GM18909 (cell line): ENCODE results near the gene PSG2.
"Not testable (repeated sequence)": the region's sequence is repeated elsewhere in the genome, so short reads cannot be mapped to it uniquely, and the experiment has no call there.

Source experiments
- ATAC-seq: cut with Tn5 transposase; IDR thresholded peaks from one replicate; pipeline ENCODE4 v1.9.1; 2021; ENCODE audit warnings: mild to moderate bottlenecking; ENCODE audit not compliant: unreplicated experiment, poor library complexity

Gene PSG2

DNA sequence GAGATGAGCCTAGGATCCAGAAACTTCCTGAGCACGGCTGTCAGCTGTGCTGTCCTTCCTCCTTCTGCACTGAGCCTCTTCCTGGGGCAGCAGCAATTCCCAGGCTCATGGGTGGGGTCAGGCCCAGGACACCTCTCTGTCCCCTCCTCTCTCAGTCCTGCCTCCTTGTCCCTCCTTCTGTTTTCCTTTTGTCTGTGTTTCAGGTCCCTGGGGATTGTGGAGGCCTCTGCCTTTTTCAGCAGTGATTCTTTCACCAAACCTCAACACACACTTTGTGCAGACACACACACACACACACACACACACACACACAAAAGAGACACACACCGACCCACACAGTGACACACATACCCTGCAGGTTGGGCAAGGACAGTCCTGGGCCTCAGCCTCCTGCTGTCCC lies at the start of gene PSG2:
Gene PSG2, minus strand, starts transcription at position 101 of the 400 bp plus-strand sequence. CDS start 132 bp downstream, outside the sequence.
- not testable (repeated sequence) for ATAC-seq

DNA sequence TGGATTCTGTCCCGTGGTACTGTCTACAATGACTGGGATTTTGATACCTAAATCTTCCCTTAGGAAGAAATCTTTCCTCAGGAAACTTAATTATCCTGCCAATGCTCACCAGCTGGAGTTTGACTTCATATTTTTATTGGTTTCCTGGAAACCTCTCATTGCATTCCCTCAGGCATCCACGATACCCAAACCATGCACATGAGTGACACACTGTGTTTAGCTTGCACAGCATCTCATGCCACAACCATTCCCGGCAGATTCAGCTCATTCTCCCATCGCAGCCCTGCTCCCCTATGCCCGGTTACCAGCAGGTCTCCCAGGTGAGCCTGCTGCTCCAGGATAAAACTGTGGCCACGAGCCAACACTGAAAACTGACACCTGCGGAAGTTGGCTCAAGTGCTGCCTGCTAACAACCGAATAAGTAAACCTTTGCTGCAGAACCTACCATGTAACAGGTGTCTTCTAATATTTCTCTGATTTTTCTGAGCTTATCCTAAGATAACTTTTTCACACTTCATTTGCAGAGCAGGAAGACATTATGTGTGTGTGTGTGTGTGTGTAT lies 48.9 kb upstream of the PSG2 start:
- ATAC-seq = not testable (repeated sequence)

DNA sequence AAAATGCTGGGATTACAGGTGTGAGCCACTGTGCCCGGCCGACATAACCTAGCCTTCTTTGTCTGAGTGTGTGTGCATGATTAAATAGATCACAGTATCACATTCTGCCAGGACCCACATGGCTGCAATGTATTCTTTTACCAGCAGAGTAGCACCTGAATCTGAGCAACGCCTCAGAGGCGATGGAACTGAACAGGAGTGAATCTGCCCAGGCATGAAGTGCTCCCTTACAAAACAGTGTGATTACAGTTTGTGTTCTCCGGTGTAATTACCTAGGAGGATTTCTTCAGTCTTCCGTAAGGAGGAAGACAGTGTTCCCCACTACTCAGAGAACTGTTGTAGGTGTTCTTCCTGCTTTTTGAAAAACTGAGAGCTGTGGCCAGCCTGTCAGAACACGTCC lies 46.7 kb upstream of the PSG2 start:
- not testable (repeated sequence) for ATAC-seq

DNA sequence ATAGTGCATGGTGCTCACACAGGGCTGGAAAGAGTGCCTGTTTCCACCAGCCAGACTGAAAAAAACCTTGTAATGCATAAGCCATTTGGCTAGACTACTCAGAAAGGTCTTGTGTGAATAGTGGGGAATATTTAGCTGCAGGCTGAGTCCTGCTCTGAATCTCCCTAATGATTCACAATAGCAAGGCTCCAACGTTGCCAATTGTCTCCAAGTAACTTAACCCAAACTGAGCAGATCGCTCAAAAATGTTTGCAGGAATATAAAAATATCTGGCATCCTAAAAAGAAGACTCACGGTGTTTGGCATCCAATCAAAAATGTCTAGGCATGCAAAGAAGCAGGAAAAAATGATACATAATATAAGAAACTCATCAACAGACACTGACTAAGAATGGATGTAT lies 44.8 kb upstream of the PSG2 start:
- ATAC-seq = not testable (repeated sequence)

DNA sequence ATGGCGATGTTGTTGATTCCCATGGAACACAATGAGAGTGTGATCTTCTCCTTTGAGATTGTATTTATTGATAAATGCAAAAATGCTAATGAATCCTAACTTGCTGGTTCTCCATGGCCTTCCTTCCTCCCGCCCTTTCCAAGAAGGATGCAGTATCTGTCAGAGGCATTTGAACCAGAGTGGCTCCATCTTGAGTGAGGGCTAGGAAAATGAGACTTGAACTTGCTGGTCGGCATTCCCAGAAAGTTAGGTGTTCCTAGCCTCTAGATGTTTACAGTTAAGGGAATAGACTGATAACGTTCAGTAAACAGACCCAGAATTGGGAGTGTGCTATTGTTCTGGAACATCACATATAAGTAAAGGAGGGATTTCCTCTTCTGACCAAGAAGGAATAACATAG lies 44.2 kb upstream of the PSG2 start:
- no peak for ATAC-seq

DNA sequence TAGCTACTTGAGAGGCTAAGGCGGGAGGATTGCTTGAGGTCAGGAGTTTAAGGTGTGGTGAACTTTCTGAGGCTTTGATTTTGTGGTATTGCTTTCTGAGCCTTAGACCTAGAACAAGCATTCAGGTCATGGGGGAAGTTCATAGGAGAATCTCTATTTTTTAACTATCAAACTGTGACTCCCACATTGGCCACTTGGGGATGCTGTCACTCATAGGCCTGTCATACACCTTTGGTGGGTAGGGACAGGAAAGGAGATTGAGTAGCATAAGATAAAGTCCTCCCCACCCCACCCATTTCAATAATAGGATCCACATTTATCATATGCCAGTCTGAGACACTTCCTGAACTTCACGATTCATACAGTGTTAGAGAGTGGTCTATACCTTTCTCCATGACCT lies 41.9 kb upstream of the PSG2 start:
- ATAC-seq = no peak

DNA sequence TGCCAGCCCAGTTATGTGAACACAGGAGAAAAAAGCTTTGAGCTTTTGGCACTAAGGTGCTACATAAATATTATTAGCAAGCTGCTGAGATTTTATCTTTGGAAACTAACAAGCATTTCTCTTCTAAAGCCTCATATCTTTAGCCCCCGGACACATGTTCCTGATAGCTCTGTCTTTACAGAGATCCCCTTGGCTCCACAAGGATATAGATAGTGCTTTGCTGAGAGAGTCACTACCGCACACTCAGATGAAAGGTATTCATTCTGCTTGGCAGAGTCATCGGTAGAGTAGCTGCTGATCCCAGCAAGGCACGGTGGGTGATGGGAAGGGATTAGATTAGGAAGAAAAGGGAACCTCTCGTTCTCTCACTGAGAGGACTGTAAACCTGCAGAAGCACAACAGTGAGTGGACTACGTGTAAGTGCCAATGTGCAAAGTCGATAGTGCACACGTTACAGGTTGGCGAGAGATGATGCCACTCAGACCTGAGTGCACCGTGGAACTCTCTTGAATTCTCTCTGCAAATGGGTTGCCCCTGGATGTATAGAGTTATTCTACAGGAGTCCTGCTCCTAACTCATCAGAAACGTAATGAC lies 38.0 kb upstream of the PSG2 start:
- ATAC-seq = not testable (repeated sequence)

DNA sequence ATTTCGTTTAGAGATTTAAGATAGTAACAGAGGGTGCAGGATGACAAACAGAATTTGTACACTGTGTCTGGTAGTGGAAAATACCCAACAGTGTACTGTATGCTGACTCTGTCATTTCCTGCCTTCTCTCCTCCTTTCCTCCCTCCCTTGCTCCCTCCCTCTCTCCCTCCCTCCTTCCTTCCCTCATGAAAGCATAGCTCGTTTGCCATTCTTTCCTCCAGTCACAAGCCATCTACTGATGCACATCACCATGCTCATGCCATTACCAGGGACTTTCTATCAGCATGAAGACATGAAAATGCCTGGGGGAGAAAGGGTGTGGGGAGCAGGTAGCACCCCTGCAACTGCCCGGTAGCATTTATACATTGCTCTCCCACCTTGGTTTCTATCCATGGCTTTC lies 37.0 kb upstream of the PSG2 start:
- ATAC-seq = not testable (repeated sequence)

DNA sequence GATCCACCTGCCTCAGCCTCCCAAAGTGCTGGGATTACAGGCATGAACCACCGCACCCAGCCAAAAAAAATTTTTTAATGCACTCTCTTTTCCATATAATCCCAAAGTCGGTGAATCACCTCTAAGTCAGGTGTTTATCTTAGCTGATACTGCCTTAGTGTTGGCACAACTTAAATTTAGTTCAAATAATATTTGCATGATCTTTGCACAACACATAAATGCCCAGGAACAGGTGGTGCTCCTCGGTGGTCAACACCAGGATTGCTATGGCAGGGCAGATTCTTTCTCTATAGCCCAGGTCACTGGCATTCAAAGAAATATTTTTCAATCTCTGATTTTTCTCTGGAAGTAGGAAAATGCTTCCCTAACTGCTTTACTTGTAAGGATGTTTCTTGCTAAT lies 33.9 kb upstream of the PSG2 start:
- ATAC-seq = not testable (repeated sequence)

DNA sequence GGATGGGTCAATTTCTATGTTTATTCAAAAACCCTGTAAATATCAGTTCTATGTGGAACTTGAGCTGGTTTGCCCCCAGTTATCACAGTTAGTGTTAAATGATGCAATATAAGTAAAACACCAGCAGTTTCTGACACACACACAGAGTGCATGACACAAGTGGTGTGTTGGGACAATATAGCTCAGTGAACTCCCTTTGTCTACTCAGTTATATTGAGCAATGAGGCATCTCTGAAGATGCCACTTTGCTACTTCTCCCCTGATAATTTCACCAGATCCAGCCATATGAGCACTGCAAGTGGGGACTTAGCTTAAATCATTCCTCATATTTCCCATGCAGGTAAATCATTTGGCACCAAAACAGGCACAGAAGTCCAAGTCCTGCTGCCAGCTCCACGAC lies 33.0 kb upstream of the PSG2 start:
- ATAC-seq = not testable (repeated sequence)

DNA sequence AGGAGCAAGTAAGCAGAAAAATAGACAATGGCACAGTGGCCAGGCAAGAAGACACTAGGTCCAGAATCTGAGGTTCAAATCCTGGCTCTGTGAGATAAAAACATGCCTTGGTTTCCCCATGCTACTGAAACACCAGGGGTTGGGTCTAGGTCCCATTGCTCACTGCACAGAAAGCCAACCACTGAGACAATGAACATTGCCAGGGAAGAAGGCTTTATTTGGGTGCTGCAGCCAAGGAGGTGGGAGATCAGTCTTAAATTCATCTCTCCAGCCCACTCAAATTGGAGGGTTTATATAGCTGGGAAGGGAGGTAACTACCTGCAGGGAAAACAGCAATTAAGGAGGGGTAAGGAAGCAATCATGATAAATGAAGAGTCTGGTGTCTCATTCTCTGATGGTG lies 32.6 kb upstream of the PSG2 start:
- not testable (repeated sequence) for ATAC-seq

DNA sequence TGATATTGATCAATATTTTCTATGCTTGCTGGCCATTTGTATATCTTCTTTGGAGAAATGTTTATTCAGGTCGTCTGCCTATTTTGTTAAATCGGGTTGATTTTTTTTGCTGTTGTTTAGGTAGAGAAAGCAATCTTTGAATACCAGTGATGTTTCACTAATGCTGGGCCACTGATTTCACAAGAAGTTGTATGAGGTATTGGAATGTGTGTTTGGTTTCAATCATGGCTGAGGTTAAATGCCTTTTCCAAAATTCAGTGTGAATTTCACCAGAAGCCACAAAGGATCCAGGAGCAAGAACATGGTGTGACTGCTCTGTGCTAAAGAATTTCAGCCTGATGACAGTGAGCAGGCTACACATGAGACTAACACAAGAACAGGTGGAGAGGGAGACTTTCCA lies 32.1 kb upstream of the PSG2 start:
- ATAC-seq = not testable (repeated sequence)

DNA sequence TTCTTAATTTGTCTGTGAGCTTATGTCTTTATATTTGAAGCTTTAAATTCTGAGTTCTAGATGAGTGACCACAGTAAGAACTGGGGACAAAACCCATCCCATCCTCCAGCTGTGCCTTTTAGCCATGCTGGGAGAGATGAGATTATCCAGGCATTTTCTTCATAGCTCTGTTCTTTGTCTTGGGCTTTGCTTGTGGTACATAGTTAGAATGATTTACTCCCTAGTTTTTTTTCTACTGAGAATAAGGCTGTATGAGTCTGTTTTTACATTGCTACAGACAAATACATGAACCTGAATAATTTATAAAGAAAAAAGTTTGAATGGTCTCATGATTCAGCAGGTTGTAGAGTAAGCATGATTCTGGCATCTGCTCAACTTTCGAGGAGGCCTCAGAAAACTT lies 24.9 kb upstream of the PSG2 start:
- ATAC-seq = not testable (repeated sequence)

DNA sequence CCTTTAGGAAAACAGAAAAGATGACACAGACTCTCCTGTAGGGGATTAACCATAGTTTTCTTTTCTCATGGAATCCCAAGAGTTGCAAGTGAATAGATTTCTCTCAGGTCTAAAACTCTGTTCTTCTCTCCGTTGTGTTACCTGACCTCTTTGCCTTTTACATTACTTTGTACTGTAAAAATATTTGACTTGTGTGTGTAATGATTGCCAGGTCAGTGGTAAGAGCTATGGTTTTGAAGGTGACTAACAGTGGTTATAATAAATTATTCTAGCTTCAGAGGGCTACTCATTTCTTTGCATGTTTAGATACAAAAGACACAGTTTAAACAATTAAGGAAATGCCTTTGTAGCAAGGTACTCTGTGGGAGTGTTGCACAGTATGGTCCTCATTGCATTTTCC lies 23.0 kb upstream of the PSG2 start:
- ATAC-seq = no peak

DNA sequence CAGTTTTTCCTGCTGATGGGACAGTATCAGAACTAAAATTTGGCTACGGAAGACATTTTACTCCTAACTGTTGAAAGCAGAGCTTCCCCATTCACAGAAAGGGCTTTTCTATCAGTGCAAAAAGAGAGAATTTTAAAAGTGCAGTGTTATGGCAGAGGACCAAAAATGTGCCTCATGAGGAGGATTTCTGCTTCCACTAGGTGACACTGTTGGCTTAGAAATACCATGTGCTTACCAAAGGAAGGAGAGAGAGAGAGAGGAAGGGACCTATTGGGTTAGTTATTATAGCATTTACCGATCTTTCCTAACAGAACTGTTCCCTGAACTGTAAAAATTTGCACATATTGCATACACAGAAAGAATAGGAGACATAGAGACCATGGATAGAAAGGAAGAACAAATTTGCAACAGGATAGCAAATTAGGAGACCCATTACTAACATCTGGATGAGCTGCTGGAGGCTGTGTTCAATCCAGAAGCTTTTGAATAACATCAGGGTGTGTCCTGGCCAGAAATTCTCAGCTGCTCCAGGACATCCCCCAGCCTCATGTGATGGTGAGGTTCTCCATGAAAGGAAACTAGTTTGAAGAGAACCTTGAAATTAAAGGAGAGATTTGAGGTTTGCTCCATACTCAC lies 21.8 kb upstream of the PSG2 start:
- ATAC-seq = not testable (repeated sequence)

DNA sequence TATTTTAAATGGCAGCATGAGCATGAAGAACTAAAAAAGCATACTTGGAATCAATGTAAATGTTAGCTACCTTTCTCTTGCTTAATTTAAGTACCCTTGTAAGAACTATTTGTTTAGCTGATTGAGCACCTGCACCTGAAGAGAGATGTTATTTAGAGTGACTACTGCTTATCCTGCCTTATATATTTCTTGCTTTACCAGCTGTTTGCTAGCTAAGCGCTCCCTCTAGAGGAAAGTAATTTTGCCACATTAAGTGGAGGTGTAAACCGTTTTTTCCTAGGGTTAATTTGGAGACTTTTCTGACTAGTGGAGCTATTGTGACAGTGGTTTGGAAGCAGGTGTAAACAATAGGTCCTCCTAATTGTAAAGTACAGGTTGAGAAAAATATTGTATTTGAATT lies 19.4 kb upstream of the PSG2 start:
- ATAC-seq = no peak

DNA sequence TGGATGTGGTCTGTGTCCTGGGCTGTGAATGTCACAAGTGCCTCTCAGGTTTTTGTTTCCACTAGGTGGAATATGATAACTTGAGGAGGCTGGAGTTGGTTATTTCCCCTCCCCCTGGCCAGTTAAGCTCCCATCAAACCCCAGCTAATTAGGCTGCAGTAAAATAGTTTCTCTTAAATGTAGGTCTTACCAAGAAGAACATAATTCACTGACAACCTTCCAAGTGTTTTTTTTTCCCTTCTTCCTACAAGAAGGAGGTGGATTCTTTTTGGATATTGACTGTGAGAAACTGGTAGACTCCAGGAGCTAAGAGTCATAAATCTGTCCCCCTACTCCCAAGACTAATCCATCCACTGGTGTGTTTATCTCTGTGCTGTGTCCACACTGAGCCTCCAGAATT lies 15.9 kb upstream of the PSG2 start:
- not testable (repeated sequence) for ATAC-seq

DNA sequence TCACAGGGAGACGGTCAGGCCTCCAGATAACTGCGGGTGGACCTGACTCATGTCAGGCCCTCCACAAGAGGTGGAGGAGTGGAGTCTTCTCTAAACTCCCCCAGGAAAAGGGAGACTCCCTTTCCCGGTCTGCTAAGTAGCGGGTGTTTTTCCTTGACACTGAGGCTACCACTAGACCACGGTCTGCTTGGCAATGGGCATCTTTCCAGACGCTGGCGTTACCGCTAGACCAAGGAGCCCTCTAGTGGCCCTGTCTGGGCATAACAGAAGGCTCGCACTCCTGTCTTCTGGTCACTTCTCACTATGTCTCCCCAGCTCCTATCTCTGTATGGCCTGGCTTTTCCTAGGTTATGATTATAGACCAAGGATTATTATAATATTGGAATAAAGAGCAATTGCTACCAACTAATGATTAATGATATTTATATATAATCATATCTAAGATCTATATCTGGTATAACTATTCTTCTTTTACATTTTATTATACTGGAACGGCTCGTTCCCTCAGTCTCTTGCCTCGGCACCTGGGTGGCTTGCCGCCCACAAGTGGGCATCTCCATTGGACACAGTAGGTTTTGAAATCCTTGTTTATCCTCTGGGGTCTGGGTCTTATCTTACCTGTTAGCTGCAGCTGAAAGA lies 5.3 kb upstream of the PSG2 start:
- ATAC-seq = not testable (repeated sequence)

DNA sequence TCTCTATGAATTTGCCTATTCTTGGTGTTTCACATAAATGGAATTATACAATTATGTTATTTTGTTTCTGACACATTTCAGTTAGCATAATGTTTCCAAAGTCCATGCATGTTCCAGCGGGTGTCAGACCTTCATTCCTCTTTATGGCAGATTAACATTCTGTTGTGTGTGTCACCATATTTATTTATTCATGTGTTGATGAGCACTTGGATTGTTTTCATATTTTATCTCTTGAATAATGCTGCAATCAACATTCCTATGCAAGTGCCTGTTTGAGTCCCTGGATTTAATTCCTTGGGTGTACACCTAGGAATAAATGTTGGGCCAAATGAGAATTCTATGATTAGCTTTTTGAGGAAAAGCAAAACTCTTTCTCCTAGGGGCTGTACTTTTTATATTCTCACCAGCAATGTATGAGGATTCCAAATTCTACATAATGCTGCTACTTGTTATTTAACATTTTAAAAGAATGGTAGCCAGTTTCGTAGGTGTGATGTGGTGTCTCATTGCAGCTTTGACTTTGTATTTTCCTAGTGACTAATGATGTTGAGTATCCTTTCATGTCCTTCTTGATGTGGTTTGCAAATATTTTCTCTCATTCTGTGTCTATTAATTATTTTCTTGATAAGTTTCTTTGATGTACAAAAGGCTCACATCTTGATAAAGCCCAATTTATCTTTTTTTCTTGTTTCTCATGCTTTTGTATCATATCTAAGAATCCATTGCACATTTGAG lies 3.5 kb upstream of the PSG2 start:
- not testable (repeated sequence) for ATAC-seq

DNA sequence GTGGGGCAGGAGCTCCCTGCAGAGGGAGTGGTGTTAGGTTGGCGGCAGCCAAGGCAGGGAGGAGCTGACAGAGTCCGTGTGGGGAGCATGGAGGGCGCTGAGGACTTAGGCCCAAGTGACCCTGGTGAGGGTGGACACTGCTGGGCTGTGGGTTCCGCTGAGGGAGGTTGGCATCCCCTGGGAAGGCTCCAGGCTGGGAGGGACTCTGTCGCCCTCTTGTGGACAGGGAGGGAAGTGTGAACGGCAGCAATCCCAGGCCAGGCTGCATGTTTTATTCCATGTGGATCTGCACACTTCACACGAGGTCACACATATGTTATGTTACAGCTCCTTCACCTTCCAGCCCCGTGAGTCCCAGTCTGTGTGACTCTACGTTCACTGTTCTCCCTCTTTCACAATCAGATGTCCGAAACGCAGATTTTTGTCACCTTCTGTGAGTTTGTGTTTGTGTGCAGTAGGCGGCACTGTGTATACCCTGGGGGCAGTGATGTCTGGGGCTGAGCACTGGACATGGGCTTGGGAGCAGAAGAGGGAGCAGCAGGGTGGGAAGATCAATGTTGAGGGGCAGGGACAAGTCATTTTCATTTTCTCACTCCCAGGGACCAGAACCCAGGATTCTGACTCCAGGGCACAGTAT lies 1.8 kb upstream of the PSG2 start:
- ATAC-seq = not testable (repeated sequence)
